Breast epithelium (tissue), 3 donors: ENCODE measurements around the gene ECE1.

Experiments used
- POLR2A ChIP-seq: fragments of 450-650 bp; IDR thresholded peaks from one replicate; pipeline ENCODE4 v1.6.1; 2016; ENCODE audit warnings: antibody characterized with exemption, mild to moderate bottlenecking, moderate library complexity
- POLR2AphosphoS5 ChIP-seq, 3 donors: sonication (generic); formaldehyde crosslinking; IDR thresholded peaks; one replicate each; pipeline ENCODE4 v1.6.1; 2017; ENCODE audit warnings: antibody characterized with exemption in 3 of 3

GRCh38 chr1:21280482-21280881, 9.8 kb downstream of the ECE1 start:
- TF ChIP-seq POLR2AphosphoS5 (IDR thresholded peaks at IDR 0.05) (no peak), POLR2A (no peak)
